A549 (cell line): ENCODE data around the gene EMC8. TPM values are rescaled to one million over a fixed set of nuclear protein-coding genes. Genes with fewer than 3 reads are reported as not detected.

Experiments
- ATAC-seq, 2 experiments: fragments of 200-7000 bp in 1 of 2; fragments of >200 bp in 1 of 2; cut with Nextera tagmentation in 1 of 2; cut with Tn5 transposase in 1 of 2; 3 replicates each; pipeline versions ENCODE4 v1.8.0 to v1.9.1; 2018 to 2020; ENCODE audit warnings: mild to moderate bottlenecking in 1 of 2, moderate library complexity in 1 of 2
- CTCF ChIA-PET: fragments of 300-600 bp; sonication (Branson Sonifier 250); formaldehyde crosslinking; extraction: SDS; loops from one replicate; lab custom pipeline; 2021; ENCODE audit warnings: antibody characterized with exemption, inconsistent platforms; lab: Yijun Ruan, JAX
- POLR2A ChIA-PET: fragments of 350-600 bp; formaldehyde crosslinking; extraction: SDS; loops from one replicate; lab custom pipeline; 2021; ENCODE audit warnings: antibody characterized with exemption, inconsistent platforms; lab: Yijun Ruan, JAX
- DNase-seq, 2 experiments: peaks; one replicate each; pipeline versions ENCODE4 v3.0.0 to v3.0.0-alpha.2; 2011 to 2016; ENCODE audit warnings: low read depth in 1 of 2, low spot score in 1 of 2
- FAIRE-seq: peaks from 2 replicates; lab custom pipeline; 2011; peaks lifted over from hg19 to GRCh38; lab: Jason Lieb, UNC
- H3K27ac ChIP-seq, 2 experiments: fragments of >200 bp; sonication (Bioruptor Twin); formaldehyde crosslinking; 3 replicates each; pipeline ENCODE4 v1.5.1; 2016 to 2017
- H3K4me1 ChIP-seq: fragments of >200 bp; sonication (Bioruptor Twin); formaldehyde crosslinking; 3 replicates; pipeline ENCODE4 v1.6.1; 2016
- H3K4me2 ChIP-seq: fragments of >200 bp; sonication (Bioruptor Twin); formaldehyde crosslinking; 3 replicates; pipeline ENCODE4 v1.6.1; 2016
- H3K4me3 ChIP-seq: fragments of >200 bp; sonication (Bioruptor Twin); formaldehyde crosslinking; 3 replicates; pipeline ENCODE4 v1.5.1; 2016
- H3K9me3 ChIP-seq: fragments of >200 bp; sonication (Bioruptor Twin); formaldehyde crosslinking; 3 replicates; pipeline ENCODE4 v1.6.1; 2016
- ATOH8 ChIP-seq: fragments of 250-450 bp; sonication (Bioruptor Pico); IDR thresholded peaks from 2 replicates; pipeline ENCODE4 v1.5.0; 2020; ENCODE audit warnings: low read depth, mild to moderate bottlenecking, moderate library complexity
- CEBPB ChIP-seq, 2 experiments: fragments of >200 bp in 1 of 2; sonication (Bioruptor Twin) in 1 of 2; formaldehyde crosslinking in 1 of 2; IDR thresholded peaks; 2 replicates each; pipeline ENCODE4 v1.6.1; 2012 to 2016
- CTCF ChIP-seq: fragments of >200 bp; sonication (Bioruptor Twin); formaldehyde crosslinking; IDR thresholded peaks from 3 replicates; pipeline ENCODE4 v1.5.1; 2016
- E2F6 ChIP-seq: IDR thresholded peaks from 2 replicates; pipeline ENCODE4 v1.6.1; 2012; ENCODE audit warnings: low read depth, borderline replicate concordance
- ELK1 ChIP-seq: fragments of 150-350 bp; IDR thresholded peaks from 2 replicates; pipeline ENCODE4 v1.6.1; 2014; ENCODE audit warnings: low read depth, mild to moderate bottlenecking, low read length
- ESRRA ChIP-seq: fragments of 150-350 bp; IDR thresholded peaks from 2 replicates; pipeline ENCODE4 v1.6.1; 2014; ENCODE audit warnings: mild to moderate bottlenecking, low read length, borderline replicate concordance
- HDAC2 ChIP-seq: fragments of 200-600 bp; sonication (generic); IDR thresholded peaks from 2 replicates; pipeline ENCODE4 v1.6.1; 2016
- HOXA7 ChIP-seq: fragments of 250-450 bp; sonication (Bioruptor Pico); IDR thresholded peaks from 2 replicates; pipeline ENCODE4 v1.5.0; 2020; ENCODE audit warnings: mild to moderate bottlenecking, moderate library complexity
- HOXB13 ChIP-seq: fragments of 250-450 bp; sonication (Bioruptor Pico); IDR thresholded peaks from 2 replicates; pipeline ENCODE4 v1.5.0; 2020; ENCODE audit warnings: low read depth, mild to moderate bottlenecking, moderate library complexity
- NR3C1 ChIP-seq: fragments of >200 bp; sonication (Bioruptor Twin); formaldehyde crosslinking; IDR thresholded peaks from 3 replicates; pipeline ENCODE4 v1.6.1; 2017
- POLR2AphosphoS2 ChIP-seq: conservative IDR thresholded peaks from 2 replicates; pipeline ENCODE4 v1.6.1; 2012; ENCODE audit warnings: low read length, improper control_type of control experiment, inconsistent platforms
- RAD21 ChIP-seq, 2 experiments: fragments of >200 bp in 1 of 2; sonication (Bioruptor Twin) in 1 of 2; formaldehyde crosslinking in 1 of 2; IDR thresholded peaks in 1 of 2; conservative IDR thresholded peaks in 1 of 2; 2 replicates in 1 of 2; 3 replicates in 1 of 2; pipeline ENCODE4 v1.6.1; 2012 to 2018; ENCODE audit warnings: inconsistent platforms in 1 of 2
- RFX5 ChIP-seq: fragments of 450-650 bp; IDR thresholded peaks from 2 replicates; pipeline ENCODE4 v1.7.1; 2014; ENCODE audit warnings: antibody characterized with exemption, mild to moderate bottlenecking, moderate library complexity
- RNF2 ChIP-seq: fragments of 200-600 bp; sonication (generic); IDR thresholded peaks from 2 replicates; pipeline ENCODE4 v1.6.1; 2016; ENCODE audit warnings: low read depth, mild to moderate bottlenecking, antibody characterized with exemption, moderate library complexity, borderline replicate concordance
- SMC3 ChIP-seq: fragments of >200 bp; sonication (Bioruptor Twin); formaldehyde crosslinking; IDR thresholded peaks from 3 replicates; pipeline ENCODE4 v1.6.1; 2018; ENCODE audit warnings: inconsistent platforms
- TFCP2L1 ChIP-seq: fragments of 250-450 bp; sonication (Bioruptor Pico); IDR thresholded peaks from 2 replicates; pipeline ENCODE4 v1.5.0; 2021; ENCODE audit warnings: mild to moderate bottlenecking
- TP53 ChIP-seq: fragments of 250-450 bp; sonication (Bioruptor Pico); IDR thresholded peaks from 2 replicates; pipeline ENCODE4 v1.5.0; 2021; ENCODE audit warnings: mild to moderate bottlenecking, moderate library complexity
- ZNF302 ChIP-seq: fragments of 250-450 bp; sonication (Bioruptor Pico); IDR thresholded peaks from 2 replicates; pipeline ENCODE4 v1.9.0; 2021; ENCODE audit warnings: inconsistent platforms, mild to moderate bottlenecking, moderate library complexity
- WGBS: methylation state at CpG from one replicate; pipeline ENCODE4 v1.1.6; 2017; ENCODE audit errors: missing lambda C conversion rate; 5-methylcytosine and 5-hydroxymethylcytosine counted together
- polyA plus RNA-seq, 4 experiments: library from polyadenylated mRNA; depleted of rRNA in 3 of 4; stranded (reverse); fragments of >200 nt; fragmentation: RNase III in 1 of 4; extraction: RNeasy Plus Mini Kit Qiagen cat#74134 plus additional on column Dnase treatment in 1 of 4; gene quantifications; 2 replicates in 3 of 4; 3 replicates in 1 of 4; pipeline ENCODE4 v1.2.3, GENCODE V29; 2011 to 2017
- TF ChIP-seq, protein P1 (sequence below): IDR thresholded peaks from 2 replicates; pipeline ENCODE4 v1.6.1; 2012
- TF ChIP-seq, protein P2 (sequence below): IDR thresholded peaks from 2 replicates; pipeline ENCODE4 v1.6.1; 2012
- TF ChIP-seq, protein P3 (sequence below): fragments of 450-650 bp; IDR thresholded peaks from 2 replicates; pipeline ENCODE4 v1.6.1; 2014; ENCODE audit warnings: antibody characterized with exemption
- TF ChIP-seq, protein P4 (sequence below): fragments of >200 bp; sonication (Bioruptor Twin); formaldehyde crosslinking; IDR thresholded peaks from 3 replicates; pipeline ENCODE4 v1.6.1; 2016

Gene EMC8
- polyA plus RNA-seq, 2 of the 4 experiments (the other 2 are of a cell fraction) = 43.0 to 53.2 TPM

DNA sequence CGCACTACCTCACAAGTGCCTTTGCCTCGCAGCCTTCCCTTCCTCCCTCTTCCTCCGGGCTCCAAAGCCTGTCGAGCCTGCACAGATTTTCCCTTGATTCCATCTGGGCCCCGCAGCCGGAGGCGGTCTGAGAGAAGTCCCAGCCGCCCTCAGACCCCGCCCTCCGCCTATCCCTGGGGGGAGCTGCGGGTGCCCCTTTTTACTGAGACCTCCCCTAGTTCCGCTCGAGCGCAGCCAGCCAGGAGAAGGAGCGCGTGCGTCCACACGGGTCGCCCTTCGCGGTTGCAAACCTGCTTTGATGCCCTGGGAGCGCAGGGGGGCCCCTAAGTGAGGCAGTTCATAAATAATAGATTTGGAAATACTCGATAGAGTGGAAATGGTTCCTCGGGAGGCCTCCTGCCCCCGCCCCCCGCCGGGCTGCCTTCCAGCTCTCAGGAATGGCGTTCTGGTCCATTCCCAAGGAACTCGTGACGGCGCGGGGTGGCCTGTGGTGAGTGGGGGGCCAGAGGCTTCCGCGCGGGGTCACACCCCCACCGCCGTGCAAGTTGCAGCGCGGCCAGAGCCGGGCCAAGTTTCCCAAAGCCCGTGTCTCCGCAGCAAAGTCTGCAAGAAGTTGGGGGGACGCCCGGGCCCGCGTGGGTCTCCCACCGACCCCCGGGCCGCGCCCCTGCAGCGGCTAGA, 49.1 kb downstream of the EMC8 start:
- H3K27ac ChIP-seq = peak overlapping the region; percentile 82 to 95
- peak overlapping the region; percentile 93 for H3K4me2 ChIP-seq
- TF ChIP-seq TP53 (peak; percentile 15; the same call in 1 of the 2 replicates), RNF2 (0 out of 2 replicates have a peak, but pooled peaks have one; percentile 57), RFX5 (no peak), HOXB13 (no peak), E2F6 (peak; percentile 13; the same call in 1 of the 2 replicates), POLR2AphosphoS2 (no peak)
- TF ChIP-seq, protein P1, sequence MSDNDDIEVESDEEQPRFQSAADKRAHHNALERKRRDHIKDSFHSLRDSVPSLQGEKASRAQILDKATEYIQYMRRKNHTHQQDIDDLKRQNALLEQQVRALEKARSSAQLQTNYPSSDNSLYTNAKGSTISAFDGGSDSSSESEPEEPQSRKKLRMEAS = 0 out of 2 replicates have a peak, but pooled peaks have one; percentile 35
- TF ChIP-seq, all 56 proteins: peak for 4
- FAIRE-seq (no peak), DNase-seq (no peak), ATAC-seq (peak; percentile 36 to 39)
- Histone ChIP-seq H3K4me3 (peak overlapping the region; percentile 94), H3K9me3 (no peaks in the 10 kb centered on the region), H3K4me1 (peaks cover 40% of the 10 kb centered on the region)
- ChIA-PET CTCF (interaction anchor here (1.4 to 1.8 kb wide), 3 partner anchors 10 to 15 kb away, joined by 3 to 8 read pairs (median 3); no protein-coding TSS in a partner anchor), POLR2A (no interaction called here)
- WGBS = 15% methylated on average over 15 of the region's 51 CpGs

DNA sequence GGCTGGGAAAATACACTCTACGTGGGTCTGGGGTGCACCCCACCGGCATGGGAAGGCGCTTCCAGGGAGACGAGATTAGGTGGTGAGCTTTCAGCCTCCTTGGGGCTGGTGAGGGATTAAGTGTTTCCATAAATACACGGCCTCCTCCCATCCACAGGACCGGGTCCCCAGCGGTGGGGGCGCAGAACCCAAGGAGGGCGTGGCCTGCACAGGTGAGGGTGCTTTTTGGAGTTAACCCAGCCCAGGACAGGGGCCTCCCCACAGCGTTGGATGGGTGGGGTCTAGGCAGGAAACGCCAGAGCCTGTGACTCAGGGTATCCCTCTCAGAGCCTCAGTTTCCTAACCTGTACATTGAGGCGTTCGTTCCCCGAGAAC, 49.6 kb downstream of the EMC8 start:
- H3K4me3 ChIP-seq = peak overlapping the region; percentile 94
- no peak for FAIRE-seq
- H3K4me2 ChIP-seq = peak overlapping the region; percentile 93
- no peaks in the 10 kb centered on the region for H3K9me3 ChIP-seq
- 67% methylated on average over 14 of the region's 14 CpGs for WGBS
- CTCF ChIA-PET = interaction anchor here (1.5 to 2.8 kb wide), 2 partner anchors 10 to 16 kb away, joined by 3 to 16 read pairs; no protein-coding TSS in a partner anchor
- peaks cover 40% of the 10 kb centered on the region for H3K4me1 ChIP-seq
- POLR2A ChIA-PET = no interaction called here
- H3K27ac ChIP-seq = peak overlapping the region; percentile 82 to 95; a peak in 5 of 6 replicates
- ATAC-seq = no peak
- TF ChIP-seq, protein P2, sequence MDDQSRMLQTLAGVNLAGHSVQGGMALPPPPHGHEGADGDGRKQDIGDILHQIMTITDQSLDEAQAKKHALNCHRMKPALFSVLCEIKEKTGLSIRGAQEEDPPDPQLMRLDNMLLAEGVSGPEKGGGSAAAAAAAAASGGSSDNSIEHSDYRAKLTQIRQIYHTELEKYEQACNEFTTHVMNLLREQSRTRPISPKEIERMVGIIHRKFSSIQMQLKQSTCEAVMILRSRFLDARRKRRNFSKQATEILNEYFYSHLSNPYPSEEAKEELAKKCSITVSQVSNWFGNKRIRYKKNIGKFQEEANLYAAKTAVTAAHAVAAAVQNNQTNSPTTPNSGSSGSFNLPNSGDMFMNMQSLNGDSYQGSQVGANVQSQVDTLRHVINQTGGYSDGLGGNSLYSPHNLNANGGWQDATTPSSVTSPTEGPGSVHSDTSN = no peak
- TF ChIP-seq, protein P3, sequence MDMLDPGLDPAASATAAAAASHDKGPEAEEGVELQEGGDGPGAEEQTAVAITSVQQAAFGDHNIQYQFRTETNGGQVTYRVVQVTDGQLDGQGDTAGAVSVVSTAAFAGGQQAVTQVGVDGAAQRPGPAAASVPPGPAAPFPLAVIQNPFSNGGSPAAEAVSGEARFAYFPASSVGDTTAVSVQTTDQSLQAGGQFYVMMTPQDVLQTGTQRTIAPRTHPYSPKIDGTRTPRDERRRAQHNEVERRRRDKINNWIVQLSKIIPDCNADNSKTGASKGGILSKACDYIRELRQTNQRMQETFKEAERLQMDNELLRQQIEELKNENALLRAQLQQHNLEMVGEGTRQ = no peak
- TF ChIP-seq ZNF302 (CRISPR knock-in tag) (no peak), ELK1 (no peak), ATOH8 (CRISPR knock-in tag) (no peak), HOXB13 (no peak), ESRRA (no peak), SMC3 (no peak), HDAC2 (no peak), RAD21 (conservative IDR thresholded peaks at IDR 0.05 in 1 of 2, IDR thresholded peaks at IDR 0.05 in 1 of 2) (no peak), NR3C1 (no peak), CEBPB (IDR thresholded peaks at IDR 0.05) (no peak), TFCP2L1 (CRISPR knock-in tag) (no peak), HOXA7 (no peak), RNF2 (no peak), CTCF (no peak)
- TF ChIP-seq, protein P4, sequence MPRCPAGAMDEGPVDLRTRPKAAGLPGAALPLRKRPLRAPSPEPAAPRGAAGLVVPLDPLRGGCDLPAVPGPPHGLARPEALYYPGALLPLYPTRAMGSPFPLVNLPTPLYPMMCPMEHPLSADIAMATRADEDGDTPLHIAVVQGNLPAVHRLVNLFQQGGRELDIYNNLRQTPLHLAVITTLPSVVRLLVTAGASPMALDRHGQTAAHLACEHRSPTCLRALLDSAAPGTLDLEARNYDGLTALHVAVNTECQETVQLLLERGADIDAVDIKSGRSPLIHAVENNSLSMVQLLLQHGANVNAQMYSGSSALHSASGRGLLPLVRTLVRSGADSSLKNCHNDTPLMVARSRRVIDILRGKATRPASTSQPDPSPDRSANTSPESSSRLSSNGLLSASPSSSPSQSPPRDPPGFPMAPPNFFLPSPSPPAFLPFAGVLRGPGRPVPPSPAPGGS = no peak
- no peak for DNase-seq
